H9 (cell line): ENCODE measurements around the gene VIP. TPM values are rescaled to one million over a fixed set of nuclear protein-coding genes. Genes with fewer than 3 reads are reported as not detected.

Experiments used
- DNase-seq: peaks from one replicate; pipeline ENCODE4 v3.0.0-alpha.2; 2017
- H2AFZ ChIP-seq: one replicate; pipeline ENCODE4 v1.6.1; 2013; ENCODE audit warnings: mild to moderate bottlenecking, low read length, control low read depth, moderate library complexity
- H2AK5ac ChIP-seq: 2 replicates; pipeline ENCODE4 v1.6.1; 2013; ENCODE audit warnings: low read length, control low read depth, mixed read lengths; ENCODE audit not compliant: insufficient read length
- H2BK120ac ChIP-seq: one replicate; pipeline ENCODE4 v1.6.1; 2013; ENCODE audit warnings: low read depth, mild to moderate bottlenecking, low read length, control low read depth, inconsistent platforms; ENCODE audit not compliant: poor library complexity, severe bottlenecking
- H2BK12ac ChIP-seq: 2 replicates; pipeline ENCODE4 v1.6.1; 2013; ENCODE audit warnings: low read length, control low read depth, mixed read lengths, low read depth; ENCODE audit not compliant: insufficient read length
- H2BK15ac ChIP-seq: 2 replicates; pipeline ENCODE4 v1.6.1; 2013; ENCODE audit warnings: low read depth, low read length, control low read depth
- H2BK20ac ChIP-seq: one replicate; pipeline ENCODE4 v1.6.1; 2013; ENCODE audit warnings: low read depth, mild to moderate bottlenecking, low read length, control low read depth, inconsistent platforms; ENCODE audit not compliant: poor library complexity, severe bottlenecking
- H2BK5ac ChIP-seq: 2 replicates; pipeline ENCODE4 v1.6.1; 2013; ENCODE audit warnings: low read length, control low read depth, mixed read lengths; ENCODE audit not compliant: insufficient read length
- H3K14ac ChIP-seq: 2 replicates; pipeline ENCODE4 v1.6.1; 2013; ENCODE audit warnings: low read length, control low read depth; ENCODE audit not compliant: insufficient read depth
- H3K18ac ChIP-seq: 2 replicates; pipeline ENCODE4 v1.6.1; 2013; ENCODE audit warnings: low read depth, mild to moderate bottlenecking, mixed read lengths, low read length, control low read depth; ENCODE audit not compliant: insufficient read length
- H3K23ac ChIP-seq: 2 replicates; pipeline ENCODE4 v1.6.1; 2013; ENCODE audit warnings: low read length, control low read depth, mixed read lengths, low read depth; ENCODE audit not compliant: insufficient read length
- H3K23me2 ChIP-seq: 2 replicates; pipeline ENCODE4 v1.6.1; 2013; ENCODE audit warnings: low read depth, mild to moderate bottlenecking, mixed read lengths, low read length, control low read depth; ENCODE audit not compliant: insufficient read length, poor library complexity, severe bottlenecking
- H3K27ac ChIP-seq: 2 replicates; pipeline ENCODE4 v1.5.1; 2013; ENCODE audit warnings: low read length, control low read depth, mixed read lengths, low read depth; ENCODE audit not compliant: insufficient read length
- H3K27me3 ChIP-seq: 2 replicates; pipeline ENCODE4 v1.6.1; 2013; ENCODE audit warnings: low read length, control low read depth, inconsistent platforms; ENCODE audit not compliant: insufficient read depth
- H3K4ac ChIP-seq: 2 replicates; pipeline ENCODE4 v1.6.1; 2013; ENCODE audit warnings: low read depth, mild to moderate bottlenecking, control low read depth, inconsistent platforms, low read length, moderate library complexity
- H3K4me1 ChIP-seq: 2 replicates; pipeline ENCODE4 v1.6.1; 2013; ENCODE audit warnings: low read length, control low read depth, inconsistent platforms; ENCODE audit not compliant: insufficient read depth
- H3K4me2 ChIP-seq: 2 replicates; pipeline ENCODE4 v1.6.1; 2013; ENCODE audit warnings: low read length, control low read depth, mixed read lengths; ENCODE audit not compliant: insufficient read length, insufficient read depth
- H3K56ac ChIP-seq: 2 replicates; pipeline ENCODE4 v1.6.1; 2013; ENCODE audit warnings: low read depth, mild to moderate bottlenecking, mixed read lengths, low read length, control low read depth; ENCODE audit not compliant: insufficient read length
- H3K79me1 ChIP-seq: 2 replicates; pipeline ENCODE4 v1.6.1; 2013; ENCODE audit warnings: low read depth, mild to moderate bottlenecking, moderate library complexity, low read length, control low read depth, inconsistent platforms; ENCODE audit not compliant: insufficient read depth, poor library complexity, severe bottlenecking
- H3K79me2 ChIP-seq: 2 replicates; pipeline ENCODE4 v1.6.1; 2013; ENCODE audit warnings: low read length, control low read depth, inconsistent platforms; ENCODE audit not compliant: insufficient read depth
- H3K9ac ChIP-seq: 2 replicates; pipeline ENCODE4 v1.6.1; 2013; ENCODE audit warnings: low read length, control low read depth, mixed read lengths; ENCODE audit not compliant: insufficient read length; ENCODE audit errors: extremely low read depth
- H3K9me3 ChIP-seq: one replicate; pipeline ENCODE4 v1.6.1; 2013; ENCODE audit warnings: low read depth, low read length, inconsistent platforms; ENCODE audit not compliant: control insufficient read depth
- H3T11ph ChIP-seq: one replicate; pipeline ENCODE4 v1.6.1; 2013; ENCODE audit warnings: mild to moderate bottlenecking, low read length, control low read depth, inconsistent platforms
- H4K20me1 ChIP-seq: one replicate; pipeline ENCODE4 v1.6.1; 2013; ENCODE audit not compliant: control insufficient read depth, insufficient read length, insufficient read depth
- H4K5ac ChIP-seq: 2 replicates; pipeline ENCODE4 v1.6.1; 2013; ENCODE audit warnings: low read depth, mild to moderate bottlenecking, mixed read lengths, low read length, control low read depth; ENCODE audit not compliant: insufficient read length
- H4K8ac ChIP-seq: replicated peaks from 2 replicates; pipeline ENCODE4 v1.6.1; 2013; ENCODE audit warnings: low read length, control low read depth, mixed read lengths, low read depth; ENCODE audit not compliant: insufficient read length
- H4K91ac ChIP-seq: 2 replicates; pipeline ENCODE4 v1.6.1; 2013; ENCODE audit warnings: low read depth, mild to moderate bottlenecking, moderate library complexity, mixed read lengths, low read length, control low read depth; ENCODE audit not compliant: insufficient read length
- H3K27ac Mint-ChIP-seq, 3 experiments: 2 replicates in 2 of 3; 3 replicates in 1 of 3; pipeline ENCODE4 v1.8.0; 2020 to 2021; ENCODE audit warnings: mixed read lengths in 3 of 3, mild to moderate bottlenecking in 1 of 3, moderate library complexity in 1 of 3
- H3K27me3 Mint-ChIP-seq: 2 replicates; pipeline ENCODE4 v1.8.0; 2021; ENCODE audit warnings: low read depth, mild to moderate bottlenecking, moderate library complexity, mixed read lengths
- H3K36me3 Mint-ChIP-seq, 3 experiments: 2 replicates in 2 of 3; 3 replicates in 1 of 3; pipeline ENCODE4 v1.8.0; 2020 to 2021; ENCODE audit warnings: low read depth in 3 of 3, mixed read lengths in 3 of 3; ENCODE audit not compliant: insufficient read depth in 1 of 3
- H3K4me1 Mint-ChIP-seq, 2 experiments: 2 replicates each; pipeline ENCODE4 v1.8.0; 2020; ENCODE audit warnings: mixed read lengths in 2 of 2
- H3K4me3 Mint-ChIP-seq, 2 experiments: 2 replicates in 1 of 2; 3 replicates in 1 of 2; pipeline ENCODE4 v1.8.0; 2020 to 2021; ENCODE audit warnings: mild to moderate bottlenecking in 2 of 2, mixed read lengths in 2 of 2, moderate library complexity in 1 of 2
- H3K9me3 Mint-ChIP-seq, 2 experiments: 2 replicates in 1 of 2; 3 replicates in 1 of 2; pipeline ENCODE4 v1.8.0; 2020; ENCODE audit warnings: mild to moderate bottlenecking in 2 of 2, mixed read lengths in 2 of 2, moderate library complexity in 1 of 2
- WGBS: extraction: QIAGEN DNeasy Blood & Tissue Kit; methylation state at CpG from one replicate; pipeline ENCODE4 v1.1.7; 2013; ENCODE audit warnings: missing lambda C conversion rate, low lambda C conversion rate, mixed read lengths; ENCODE audit not compliant: insufficient read length; ENCODE audit errors: extremely low coverage; 5-methylcytosine and 5-hydroxymethylcytosine counted together
- total RNA-seq: library from RNA; stranded (reverse); gene quantifications from 2 replicates; pipeline ENCODE4 v1.2.1, GENCODE V29; 2021
- TF ChIP-seq, protein P1 (sequence below): fragments of 200-600 bp; sonication (generic); conservative IDR thresholded peaks from 3 replicates; pipeline ENCODE4 v1.8.0; 2021; ENCODE audit warnings: antibody characterized with exemption, mild to moderate bottlenecking

The VIP gene
- total RNA-seq, 1 experiment from 2014 or later: not detected

- H4K8ac ChIP-seq: no peak overlapping the region
- H3K4me2 ChIP-seq: no peak overlapping the region
- H3K79me2 ChIP-seq: no peaks in the 10 kb centered on the region
- no peak overlapping the region for H4K91ac ChIP-seq
- no peak overlapping the region for H3K27ac ChIP-seq
- no peaks in the 10 kb centered on the region for H3K4me1 Mint-ChIP-seq
- H3K9me3 Mint-ChIP-seq: no peaks in the 10 kb centered on the region
- no peak overlapping the region for H3K18ac ChIP-seq
- no peak overlapping the region for H2BK12ac ChIP-seq
- no peak overlapping the region for H3K27ac Mint-ChIP-seq
- H2AFZ ChIP-seq: no peak overlapping the region
- no CpG with 5 or more reads among the region's 3 CpGs for WGBS
- no peak overlapping the region for H2BK20ac ChIP-seq
- H3K27me3 Mint-ChIP-seq: no peaks in the 10 kb centered on the region
- no peak overlapping the region for H2BK120ac ChIP-seq
- no peak overlapping the region for H3K14ac ChIP-seq
- H3T11ph ChIP-seq: no peak overlapping the region
- no peak overlapping the region for H3K56ac ChIP-seq
- H3K4me3 Mint-ChIP-seq: no peak overlapping the region
- H2BK15ac ChIP-seq: no peak overlapping the region
- H3K23ac ChIP-seq: no peak overlapping the region
- H3K4ac ChIP-seq: no peak overlapping the region
- H3K36me3 Mint-ChIP-seq: no peaks in the 10 kb centered on the region
- H3K4me1 ChIP-seq: no peaks in the 10 kb centered on the region
- H2BK5ac ChIP-seq: no peak overlapping the region
- H3K79me1 ChIP-seq: no peaks in the 10 kb centered on the region
- no peaks in the 10 kb centered on the region; the same call in 1 of the 2 replicates for H3K27me3 ChIP-seq
- no peaks in the 10 kb centered on the region for H4K20me1 ChIP-seq
- no peaks in the 10 kb centered on the region for H3K9me3 ChIP-seq
- TF ChIP-seq, protein P1, sequence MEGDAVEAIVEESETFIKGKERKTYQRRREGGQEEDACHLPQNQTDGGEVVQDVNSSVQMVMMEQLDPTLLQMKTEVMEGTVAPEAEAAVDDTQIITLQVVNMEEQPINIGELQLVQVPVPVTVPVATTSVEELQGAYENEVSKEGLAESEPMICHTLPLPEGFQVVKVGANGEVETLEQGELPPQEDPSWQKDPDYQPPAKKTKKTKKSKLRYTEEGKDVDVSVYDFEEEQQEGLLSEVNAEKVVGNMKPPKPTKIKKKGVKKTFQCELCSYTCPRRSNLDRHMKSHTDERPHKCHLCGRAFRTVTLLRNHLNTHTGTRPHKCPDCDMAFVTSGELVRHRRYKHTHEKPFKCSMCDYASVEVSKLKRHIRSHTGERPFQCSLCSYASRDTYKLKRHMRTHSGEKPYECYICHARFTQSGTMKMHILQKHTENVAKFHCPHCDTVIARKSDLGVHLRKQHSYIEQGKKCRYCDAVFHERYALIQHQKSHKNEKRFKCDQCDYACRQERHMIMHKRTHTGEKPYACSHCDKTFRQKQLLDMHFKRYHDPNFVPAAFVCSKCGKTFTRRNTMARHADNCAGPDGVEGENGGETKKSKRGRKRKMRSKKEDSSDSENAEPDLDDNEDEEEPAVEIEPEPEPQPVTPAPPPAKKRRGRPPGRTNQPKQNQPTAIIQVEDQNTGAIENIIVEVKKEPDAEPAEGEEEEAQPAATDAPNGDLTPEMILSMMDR: no peak
- H4K5ac ChIP-seq: no peak overlapping the region
- no peak overlapping the region for H2AK5ac ChIP-seq
- no peaks in the 10 kb centered on the region for H3K23me2 ChIP-seq
- H3K9ac ChIP-seq: no peak overlapping the region
- no peak for DNase-seq
Observed at GRCh38 chr6:152765331-152765730, 14.7 kb downstream of the VIP start.
